SK-N-SH treated with all-trans-retinoic acid at 6 μM for 48 hours (cell line): ENCODE results near the gene VMP1.

Source experiments
- ATAC-seq: fragments of 200-7000 bp; cut with Tn5 transposase; 3 replicates; pipeline ENCODE4 v1.9.1; 2020; ENCODE audit warnings: mild to moderate bottlenecking, moderate library complexity
- ARNTL ChIP-seq: fragments of 450-650 bp; formaldehyde crosslinking; IDR thresholded peaks from 2 replicates; pipeline ENCODE4 v1.5.0; 2020; ENCODE audit warnings: low read depth, mild to moderate bottlenecking, moderate library complexity, borderline replicate concordance
- CSDC2 ChIP-seq: fragments of 250-450 bp; sonication (Bioruptor Pico); IDR thresholded peaks from 2 replicates; pipeline ENCODE4 v1.5.0; 2020; ENCODE audit warnings: mild to moderate bottlenecking, moderate library complexity
- GLIS3 ChIP-seq: fragments of 250-450 bp; sonication (Bioruptor Pico); IDR thresholded peaks from 2 replicates; pipeline ENCODE4 v1.5.0; 2020; ENCODE audit warnings: mild to moderate bottlenecking, moderate library complexity
- ISL1 ChIP-seq: fragments of 250-450 bp; sonication (Bioruptor Pico); IDR thresholded peaks from 2 replicates; pipeline ENCODE4 v2.1.2; 2022; ENCODE audit warnings: mild to moderate bottlenecking, moderate library complexity
- PATZ1 ChIP-seq: fragments of 250-450 bp; sonication (Bioruptor Pico); IDR thresholded peaks from 2 replicates; pipeline ENCODE4 v1.8.0; 2020; ENCODE audit warnings: mild to moderate bottlenecking, moderate library complexity, borderline replicate concordance
- PPARA ChIP-seq: fragments of 250-450 bp; sonication (Bioruptor Pico); IDR thresholded peaks from 2 replicates; pipeline ENCODE4 v1.5.0; 2020; ENCODE audit warnings: mild to moderate bottlenecking, borderline replicate concordance
- SNAI2 ChIP-seq: fragments of 250-450 bp; sonication (Bioruptor Pico); IDR thresholded peaks from 2 replicates; pipeline ENCODE4 v1.5.0; 2020; ENCODE audit warnings: mild to moderate bottlenecking, moderate library complexity
- TCF4 ChIP-seq: fragments of 250-450 bp; sonication (Bioruptor Pico); IDR thresholded peaks from 2 replicates; pipeline ENCODE4 v1.8.0; 2021; ENCODE audit warnings: mild to moderate bottlenecking, moderate library complexity, borderline replicate concordance
- TOX ChIP-seq: fragments of 250-450 bp; sonication (Bioruptor Pico); IDR thresholded peaks from 2 replicates; pipeline ENCODE4 v1.8.0; 2021; ENCODE audit warnings: mild to moderate bottlenecking, moderate library complexity, borderline replicate concordance
- TSHZ2 ChIP-seq: fragments of 250-450 bp; sonication (Bioruptor Pico); IDR thresholded peaks from 2 replicates; pipeline ENCODE4 v1.5.0; 2020; ENCODE audit warnings: mild to moderate bottlenecking, moderate library complexity
- ZC3H10 ChIP-seq: fragments of 250-450 bp; sonication (Bioruptor Pico); IDR thresholded peaks from 2 replicates; pipeline ENCODE4 v1.5.1; 2021; ENCODE audit warnings: mild to moderate bottlenecking, moderate library complexity
- ZFP3 ChIP-seq: fragments of 250-450 bp; sonication (Bioruptor Pico); IDR thresholded peaks from 2 replicates; pipeline ENCODE4 v1.5.0; 2020; ENCODE audit warnings: mild to moderate bottlenecking, moderate library complexity
- ZFP30 ChIP-seq: fragments of 450-650 bp; formaldehyde crosslinking; IDR thresholded peaks from 2 replicates; pipeline ENCODE4 v1.5.0; 2022; ENCODE audit warnings: mild to moderate bottlenecking, moderate library complexity
- ZNF565 ChIP-seq: fragments of 450-650 bp; formaldehyde crosslinking; conservative IDR thresholded peaks from 2 replicates; pipeline ENCODE4 v1.5.0; 2020; ENCODE audit warnings: low read depth, mild to moderate bottlenecking, moderate library complexity
- TF ChIP-seq, protein P1 (sequence below): fragments of 250-450 bp; sonication (Bioruptor Pico); IDR thresholded peaks from 2 replicates; pipeline ENCODE4 v1.5.1; 2020; ENCODE audit warnings: low read depth, mild to moderate bottlenecking, moderate library complexity
- TF ChIP-seq, protein P2 (sequence below): fragments of 250-450 bp; sonication (Bioruptor Pico); IDR thresholded peaks from 2 replicates; pipeline ENCODE4 v1.5.1; 2021; ENCODE audit warnings: mild to moderate bottlenecking, moderate library complexity
- TF ChIP-seq, protein P3 (sequence below): fragments of 250-450 bp; sonication (Bioruptor Pico); IDR thresholded peaks from 2 replicates; pipeline ENCODE4 v1.8.0; 2021; ENCODE audit warnings: low read depth, mild to moderate bottlenecking, moderate library complexity, borderline replicate concordance

VMP1 gene

GRCh38 chr17:59760160-59760559, 52.7 kb downstream of the VMP1 start (continued):
- TF ChIP-seq ZNF565 (no peak), ZFP30 (CRISPR knock-in tag) (no peak)
- TF ChIP-seq, all 23 proteins: peak for 0

GRCh38 chr17:59761385-59762048, 54.1 kb downstream of the VMP1 start:
- TF ChIP-seq ISL1 (no peak), PATZ1 (CRISPR knock-in tag) (0 out of 2 replicates have a peak, but pooled peaks have one; percentile 19), CSDC2 (0 out of 2 replicates have a peak, but pooled peaks have one; percentile 86), ZC3H10 (CRISPR knock-in tag) (peak; percentile 35; the same call in 1 of the 2 replicates), TSHZ2 (CRISPR knock-in tag) (no peak), TOX (0 out of 2 replicates have a peak, but pooled peaks have one; percentile 30), ZFP3 (CRISPR knock-in tag) (0 out of 2 replicates have a peak, but pooled peaks have one; percentile 66), PPARA (no peak)
- TF ChIP-seq, protein P1, sequence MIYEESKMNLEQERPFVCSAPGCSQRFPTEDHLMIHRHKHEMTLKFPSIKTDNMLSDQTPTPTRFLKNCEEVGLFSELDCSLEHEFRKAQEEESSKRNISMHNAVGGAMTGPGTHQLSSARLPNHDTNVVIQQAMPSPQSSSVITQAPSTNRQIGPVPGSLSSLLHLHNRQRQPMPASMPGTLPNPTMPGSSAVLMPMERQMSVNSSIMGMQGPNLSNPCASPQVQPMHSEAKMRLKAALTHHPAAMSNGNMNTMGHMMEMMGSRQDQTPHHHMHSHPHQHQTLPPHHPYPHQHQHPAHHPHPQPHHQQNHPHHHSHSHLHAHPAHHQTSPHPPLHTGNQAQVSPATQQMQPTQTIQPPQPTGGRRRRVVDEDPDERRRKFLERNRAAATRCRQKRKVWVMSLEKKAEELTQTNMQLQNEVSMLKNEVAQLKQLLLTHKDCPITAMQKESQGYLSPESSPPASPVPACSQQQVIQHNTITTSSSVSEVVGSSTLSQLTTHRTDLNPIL = no peak
- TF ChIP-seq, protein P2, sequence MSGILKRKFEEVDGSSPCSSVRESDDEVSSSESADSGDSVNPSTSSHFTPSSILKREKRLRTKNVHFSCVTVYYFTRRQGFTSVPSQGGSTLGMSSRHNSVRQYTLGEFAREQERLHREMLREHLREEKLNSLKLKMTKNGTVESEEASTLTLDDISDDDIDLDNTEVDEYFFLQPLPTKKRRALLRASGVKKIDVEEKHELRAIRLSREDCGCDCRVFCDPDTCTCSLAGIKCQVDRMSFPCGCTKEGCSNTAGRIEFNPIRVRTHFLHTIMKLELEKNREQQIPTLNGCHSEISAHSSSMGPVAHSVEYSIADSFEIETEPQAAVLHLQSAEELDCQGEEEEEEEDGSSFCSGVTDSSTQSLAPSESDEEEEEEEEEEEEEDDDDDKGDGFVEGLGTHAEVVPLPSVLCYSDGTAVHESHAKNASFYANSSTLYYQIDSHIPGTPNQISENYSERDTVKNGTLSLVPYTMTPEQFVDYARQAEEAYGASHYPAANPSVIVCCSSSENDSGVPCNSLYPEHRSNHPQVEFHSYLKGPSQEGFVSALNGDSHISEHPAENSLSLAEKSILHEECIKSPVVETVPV (CRISPR knock-in tag) = no peak
- ATAC-seq = peak; percentile 66

GRCh38 chr17:59762049-59762823, 54.8 kb downstream of the VMP1 start:
- peak; percentile 63 for ATAC-seq
- TF ChIP-seq TCF4 (CRISPR knock-in tag) = no peak
- TF ChIP-seq ZFP3 (CRISPR knock-in tag) = 0 out of 2 replicates have a peak, but pooled peaks have one; percentile 4
- peak; percentile 48 for TF ChIP-seq ZC3H10 (CRISPR knock-in tag)
- peak; percentile 12; the same call in 1 of the 2 replicates for TF ChIP-seq PATZ1 (CRISPR knock-in tag)
- no peak for TF ChIP-seq PPARA
- TF ChIP-seq ARNTL = no peak

DNA sequence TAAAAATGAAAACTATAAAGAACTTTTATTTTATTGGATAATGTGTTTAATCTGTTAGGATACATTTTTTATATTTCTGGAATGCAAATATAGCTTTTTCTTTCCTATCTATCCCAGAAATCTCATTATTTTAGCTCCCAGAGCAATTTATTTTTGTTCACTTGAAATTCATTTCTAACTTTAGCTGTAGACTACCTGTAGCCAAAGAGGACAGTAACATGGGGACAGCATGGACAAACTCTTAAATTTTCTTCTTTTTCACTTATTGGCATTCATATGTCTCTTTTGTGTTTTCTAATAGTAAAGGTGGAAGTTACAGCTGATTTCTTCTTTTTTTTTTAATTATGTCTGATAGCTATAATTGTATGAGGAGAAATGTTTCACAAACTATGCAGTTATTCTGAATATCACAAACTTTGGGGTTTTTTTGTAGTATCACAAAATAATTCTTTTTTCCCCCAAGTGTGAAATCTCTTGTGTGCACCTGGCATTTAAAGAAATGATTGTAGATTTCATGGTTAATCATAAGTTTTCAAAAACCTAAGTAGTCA, 55.4 kb downstream of the VMP1 start:
- TF ChIP-seq SNAI2 (0 out of 2 replicates have a peak, but pooled peaks have one; percentile 26), GLIS3 (CRISPR knock-in tag) (no peak), ISL1 (peak; percentile 64), PPARA (no peak), CSDC2 (0 out of 2 replicates have a peak, but pooled peaks have one; percentile 65), ZNF565 (no peak), TCF4 (CRISPR knock-in tag) (no peak)
- TF ChIP-seq, protein P3, sequence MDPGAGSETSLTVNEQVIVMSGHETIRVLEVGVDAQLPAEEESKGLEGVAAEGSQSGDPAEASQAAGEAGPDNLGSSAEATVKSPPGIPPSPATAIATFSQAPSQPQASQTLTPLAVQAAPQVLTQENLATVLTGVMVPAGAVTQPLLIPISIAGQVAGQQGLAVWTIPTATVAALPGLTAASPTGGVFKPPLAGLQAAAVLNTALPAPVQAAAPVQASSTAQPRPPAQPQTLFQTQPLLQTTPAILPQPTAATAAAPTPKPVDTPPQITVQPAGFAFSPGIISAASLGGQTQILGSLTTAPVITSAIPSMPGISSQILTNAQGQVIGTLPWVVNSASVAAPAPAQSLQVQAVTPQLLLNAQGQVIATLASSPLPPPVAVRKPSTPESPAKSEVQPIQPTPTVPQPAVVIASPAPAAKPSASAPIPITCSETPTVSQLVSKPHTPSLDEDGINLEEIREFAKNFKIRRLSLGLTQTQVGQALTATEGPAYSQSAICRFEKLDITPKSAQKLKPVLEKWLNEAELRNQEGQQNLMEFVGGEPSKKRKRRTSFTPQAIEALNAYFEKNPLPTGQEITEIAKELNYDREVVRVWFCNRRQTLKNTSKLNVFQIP (CRISPR knock-in tag) = no peak
- TF ChIP-seq, all 23 proteins: peak for 3
- ATAC-seq = no peak
